ENCODE results near the gene NOC4L.

- TF ChIP-seq EZH2phosphoT487 (conservative IDR thresholded peaks at IDR 0.05; ENCODE audit: low read length) (no peak), CTCF (IDR thresholded peaks at IDR 0.05; ENCODE audit: insufficient read depth, low read length, poor library complexity, severe bottlenecking) (no peak)
Measured at GRCh38 chr12:132147423-132148367, 3.4 kb downstream of the NOC4L start.

Data from SU-DHL-6 (cell line).